Right forelimb (tissue), 1 donor: Measurements from ENCODE around the gene CHST8.

Experiments used
- DNase-seq: peaks from one replicate; pipeline ENCODE4 v3.0.0-alpha.2; 2018

The CHST8 gene

GRCh38 chr19:33720155-33720493 is 98.4 kb downstream of the CHST8 start:
- DNase-seq, result no peak

- DNase-seq, result no peak
Measured at GRCh38 chr19:33720691-33721682, 99.2 kb downstream of the CHST8 start.

GRCh38 chr19:33721735-33722297 is 100.1 kb downstream of the CHST8 start:
- no peak for DNase-seq

GRCh38 chr19:33722456-33723239 is 100.9 kb downstream of the CHST8 start:
- DNase-seq, result no peak

- no peak for DNase-seq
Measured at GRCh38 chr19:33723512-33723911, 101.8 kb downstream of the CHST8 start.

GRCh38 chr19:33724021-33724720 is 102.4 kb downstream of the CHST8 start:
- DNase-seq, result no peak

- no peak for DNase-seq
Measured at GRCh38 chr19:33724721-33725060, 102.9 kb downstream of the CHST8 start.

GRCh38 chr19:33725567-33725966 is 103.8 kb downstream of the CHST8 start:
- DNase-seq, result no peak

- DNase-seq, result no peak
Measured at GRCh38 chr19:33726756-33727155, 105.0 kb downstream of the CHST8 start.

GRCh38 chr19:33727331-33727998 is 105.7 kb downstream of the CHST8 start:
- no peak for DNase-seq

GRCh38 chr19:33728141-33728540 is 106.4 kb downstream of the CHST8 start:
- DNase-seq, result no peak

GRCh38 chr19:33730858-33731607 is 109.3 kb downstream of the CHST8 start:
- no peak for DNase-seq

GRCh38 chr19:33731881-33732280 is 110.1 kb downstream of the CHST8 start:
- no peak for DNase-seq

- no peak for DNase-seq
Measured at GRCh38 chr19:33734913-33735312, 113.2 kb downstream of the CHST8 start.

GRCh38 chr19:33736158-33736557 is 114.4 kb downstream of the CHST8 start:
- DNase-seq, result no peak

- DNase-seq, result no peak
Measured at GRCh38 chr19:33736787-33737186, 115.0 kb downstream of the CHST8 start.

GRCh38 chr19:33737681-33738371 is 116.1 kb downstream of the CHST8 start:
- no peak for DNase-seq

- DNase-seq, result peak; percentile 65
Measured at GRCh38 chr19:33740811-33741396, 119.2 kb downstream of the CHST8 start.

- no peak for DNase-seq
Measured at GRCh38 chr19:33745297-33745696, 123.5 kb downstream of the CHST8 start.

- no peak for DNase-seq
Measured at GRCh38 chr19:33746159-33746558, 124.4 kb downstream of the CHST8 start.

GRCh38 chr19:33747273-33747672 is 125.5 kb downstream of the CHST8 start:
- no peak for DNase-seq
